Hepatocyte (in vitro differentiated cells): ENCODE data around the gene MTMR3. TPM values are rescaled to one million over a fixed set of nuclear protein-coding genes. Genes with fewer than 3 reads are reported as not detected.

ENCODE experiments used
- DNase-seq: peaks from one replicate; pipeline ENCODE4 v3.0.0-alpha.2; 2016; ENCODE audit warnings: low spot score
- H2AFZ ChIP-seq: fragments of 200-600 bp; sonication (generic); 2 replicates; pipeline ENCODE4 v1.6.0; 2016; ENCODE audit warnings: antibody characterized with exemption, mild to moderate bottlenecking
- H3K27ac ChIP-seq: fragments of 200-600 bp; sonication (generic); 2 replicates; pipeline ENCODE4 v1.5.1; 2016; ENCODE audit warnings: mild to moderate bottlenecking
- H3K27me3 ChIP-seq: fragments of 200-600 bp; sonication (generic); 2 replicates; pipeline ENCODE4 v1.6.1; 2016
- H3K36me3 ChIP-seq: fragments of 200-600 bp; sonication (generic); replicated peaks from 2 replicates; pipeline ENCODE4 v1.5.1; 2016; ENCODE audit warnings: low read depth; ENCODE audit not compliant: insufficient read depth
- H3K4me1 ChIP-seq: fragments of 200-600 bp; sonication (generic); 2 replicates; pipeline ENCODE4 v1.5.1; 2016; ENCODE audit warnings: mild to moderate bottlenecking, moderate library complexity; ENCODE audit not compliant: insufficient read depth
- H3K4me2 ChIP-seq: fragments of 200-600 bp; sonication (generic); 2 replicates; pipeline ENCODE4 v1.6.0; 2016
- H3K4me3 ChIP-seq: fragments of 200-600 bp; sonication (generic); 2 replicates; pipeline ENCODE4 v1.5.1; 2016; ENCODE audit warnings: mild to moderate bottlenecking
- H3K79me2 ChIP-seq: fragments of 200-600 bp; sonication (generic); 2 replicates; pipeline ENCODE4 v1.6.0; 2017; ENCODE audit warnings: mild to moderate bottlenecking
- H3K9me2 ChIP-seq: fragments of 200-600 bp; sonication (generic); replicated peaks from 2 replicates; pipeline ENCODE4 v1.6.0; 2017; ENCODE audit warnings: mild to moderate bottlenecking; ENCODE audit not compliant: insufficient read depth
- H3K9me3 ChIP-seq: fragments of 200-600 bp; sonication (generic); 2 replicates; pipeline ENCODE4 v1.5.1; 2016; ENCODE audit warnings: low read depth, mild to moderate bottlenecking
- H4K20me1 ChIP-seq: fragments of 200-600 bp; sonication (generic); 2 replicates; pipeline ENCODE4 v1.6.0; 2016; ENCODE audit warnings: mild to moderate bottlenecking; ENCODE audit not compliant: insufficient read depth, poor library complexity, severe bottlenecking
- EZH2 ChIP-seq: fragments of 200-600 bp; sonication (generic); IDR thresholded peaks from 2 replicates; pipeline ENCODE4 v1.6.1; 2016; ENCODE audit warnings: antibody characterized with exemption, mild to moderate bottlenecking, borderline replicate concordance
- EZH2phosphoT487 ChIP-seq: fragments of 200-600 bp; sonication (generic); IDR thresholded peaks from one replicate; pipeline ENCODE4 v1.6.1; 2018; ENCODE audit warnings: antibody characterized with exemption, mild to moderate bottlenecking, low read depth, moderate library complexity; ENCODE audit not compliant: unreplicated experiment, severe bottlenecking
- WGBS: methylation state at CpG from one replicate; pipeline ENCODE4 v1.1.6; 2016; ENCODE audit warnings: low lambda C conversion rate; ENCODE audit errors: missing lambda C conversion rate; 5-methylcytosine and 5-hydroxymethylcytosine counted together
- polyA plus RNA-seq: library from polyadenylated mRNA; unstranded; fragments of >200 nt; fragmentation: Nextera tagmentation; extraction: Ambion mirVana; gene quantifications from 2 replicates; pipeline ENCODE4 v1.2.1, GENCODE V29; 2016
- total RNA-seq: library from RNA; depleted of rRNA; stranded (reverse); fragments of >200 nt; gene quantifications from 2 replicates; pipeline ENCODE4 v1.2.3, GENCODE V29; 2014
- TF ChIP-seq, protein P1 (sequence below): fragments of 200-600 bp; sonication (generic); IDR thresholded peaks from 2 replicates; pipeline ENCODE4 v1.5.1; 2016; ENCODE audit warnings: antibody characterized with exemption, mild to moderate bottlenecking; ENCODE audit not compliant: poor library complexity

Gene MTMR3
- total and polyA plus RNA-seq, 2 experiments from 2014 or later: 16.2 to 42.7 TPM

DNA sequence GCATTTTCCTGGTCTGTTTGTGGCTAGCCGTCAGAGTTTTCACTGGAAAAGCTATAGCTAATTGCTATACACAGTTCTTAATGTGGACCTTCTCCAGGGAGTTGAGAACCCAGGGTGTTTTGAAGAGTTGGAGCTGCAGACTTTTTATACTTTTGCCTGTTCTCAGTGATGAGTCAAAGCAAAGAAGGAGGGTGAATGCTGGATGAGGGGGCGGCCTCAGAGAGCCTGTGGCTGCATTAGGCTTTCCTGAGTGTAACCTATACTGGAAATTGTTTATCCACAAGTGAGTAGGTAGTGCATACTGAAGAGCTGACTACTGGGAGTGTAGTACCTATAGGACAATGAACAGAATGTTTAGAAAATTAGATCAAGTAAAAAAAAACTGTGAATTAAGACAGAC lies 117.6 kb downstream of the MTMR3 start:
- WGBS: 77% methylated on average over 2 of the region's 2 CpGs
- H3K9me2 ChIP-seq: no peaks in the 10 kb centered on the region
- no peak for DNase-seq
- H4K20me1 ChIP-seq: no peaks in the 10 kb centered on the region
- no peaks in the 10 kb centered on the region for H3K79me2 ChIP-seq
- H3K27ac ChIP-seq: no peak overlapping the region
- H3K27me3 ChIP-seq: no peaks in the 10 kb centered on the region
- no peaks in the 10 kb centered on the region for H3K9me3 ChIP-seq
- H3K4me3 ChIP-seq: no peak overlapping the region
- TF ChIP-seq, protein P1, sequence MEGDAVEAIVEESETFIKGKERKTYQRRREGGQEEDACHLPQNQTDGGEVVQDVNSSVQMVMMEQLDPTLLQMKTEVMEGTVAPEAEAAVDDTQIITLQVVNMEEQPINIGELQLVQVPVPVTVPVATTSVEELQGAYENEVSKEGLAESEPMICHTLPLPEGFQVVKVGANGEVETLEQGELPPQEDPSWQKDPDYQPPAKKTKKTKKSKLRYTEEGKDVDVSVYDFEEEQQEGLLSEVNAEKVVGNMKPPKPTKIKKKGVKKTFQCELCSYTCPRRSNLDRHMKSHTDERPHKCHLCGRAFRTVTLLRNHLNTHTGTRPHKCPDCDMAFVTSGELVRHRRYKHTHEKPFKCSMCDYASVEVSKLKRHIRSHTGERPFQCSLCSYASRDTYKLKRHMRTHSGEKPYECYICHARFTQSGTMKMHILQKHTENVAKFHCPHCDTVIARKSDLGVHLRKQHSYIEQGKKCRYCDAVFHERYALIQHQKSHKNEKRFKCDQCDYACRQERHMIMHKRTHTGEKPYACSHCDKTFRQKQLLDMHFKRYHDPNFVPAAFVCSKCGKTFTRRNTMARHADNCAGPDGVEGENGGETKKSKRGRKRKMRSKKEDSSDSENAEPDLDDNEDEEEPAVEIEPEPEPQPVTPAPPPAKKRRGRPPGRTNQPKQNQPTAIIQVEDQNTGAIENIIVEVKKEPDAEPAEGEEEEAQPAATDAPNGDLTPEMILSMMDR: no peak
- no peak for TF ChIP-seq EZH2
- peaks cover 3% of the 10 kb centered on the region for H3K4me1 ChIP-seq
- H3K4me2 ChIP-seq: no peak overlapping the region
- H2AFZ ChIP-seq: no peak overlapping the region
- peaks cover 3% of the 10 kb centered on the region for H3K36me3 ChIP-seq

DNA sequence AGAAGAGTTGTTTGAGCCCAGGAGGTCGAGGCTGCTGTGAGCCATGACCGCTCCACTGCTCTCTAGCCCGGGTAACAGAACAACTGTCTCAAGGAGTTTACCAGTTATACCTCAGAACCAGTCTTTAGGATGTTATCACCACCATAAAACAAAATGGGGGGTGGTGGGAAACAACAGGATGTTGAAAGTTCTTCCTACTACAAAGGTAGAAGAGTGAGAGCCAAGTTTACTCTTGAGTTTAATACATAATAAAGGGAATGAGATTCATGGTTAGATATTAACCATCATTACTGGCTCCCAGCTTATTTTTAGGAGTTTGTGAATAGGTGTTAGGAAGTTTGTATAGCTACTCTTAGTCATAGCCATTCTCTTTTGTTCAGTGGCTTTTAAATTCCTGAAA lies 118.5 kb downstream of the MTMR3 start:
- no peak overlapping the region for H3K4me2 ChIP-seq
- H3K27me3 ChIP-seq: no peaks in the 10 kb centered on the region
- H3K79me2 ChIP-seq: peaks cover 5% of the 10 kb centered on the region
- no peaks in the 10 kb centered on the region for H3K4me1 ChIP-seq
- H3K36me3 ChIP-seq: peaks cover 3% of the 10 kb centered on the region
- H2AFZ ChIP-seq: no peak overlapping the region
- H3K4me3 ChIP-seq: no peak overlapping the region
- TF ChIP-seq, protein P1: no peak
- 88% methylated on average over 3 of the region's 3 CpGs for WGBS
- H3K9me3 ChIP-seq: no peaks in the 10 kb centered on the region
- H3K27ac ChIP-seq: no peak overlapping the region
- H3K9me2 ChIP-seq: no peaks in the 10 kb centered on the region
- H4K20me1 ChIP-seq: peaks cover 4% of the 10 kb centered on the region
- no peak for DNase-seq

DNA sequence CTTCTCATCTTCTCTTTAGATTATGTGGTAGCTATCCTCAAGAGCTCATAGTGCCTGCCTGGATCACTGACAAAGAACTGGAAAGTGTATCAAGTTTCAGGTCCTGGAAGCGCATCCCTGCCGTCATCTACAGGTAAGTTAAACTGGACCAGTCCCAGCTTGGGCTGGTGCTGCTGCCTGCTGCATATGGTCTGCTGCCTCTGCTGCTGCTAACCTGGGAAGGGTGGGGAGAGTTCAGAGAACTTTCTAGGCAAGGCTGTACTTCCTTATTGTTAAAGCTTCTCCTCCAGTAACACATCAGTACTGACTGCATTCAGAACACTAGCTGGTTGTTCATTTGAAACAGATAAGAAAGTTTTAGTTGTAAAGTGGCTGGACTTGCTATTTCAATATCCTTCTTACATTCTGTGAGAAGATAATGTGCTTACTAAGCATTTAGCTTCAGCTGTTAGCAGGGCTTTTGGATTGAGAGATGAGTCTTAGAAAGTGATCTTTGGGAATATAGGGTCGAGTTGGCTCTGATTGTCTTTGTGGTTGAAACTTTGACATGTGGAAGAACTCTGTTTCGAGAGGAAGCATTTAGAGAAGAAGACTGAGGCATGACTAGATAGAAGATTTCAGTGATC lies 120.0 kb downstream of the MTMR3 start:
- peaks cover 3% of the 10 kb centered on the region for H3K36me3 ChIP-seq
- H3K4me1 ChIP-seq: no peaks in the 10 kb centered on the region
- DNase-seq: no peak
- H3K4me2 ChIP-seq: no peak overlapping the region
- no peaks in the 10 kb centered on the region for H3K27me3 ChIP-seq
- H3K9me2 ChIP-seq: no peaks in the 10 kb centered on the region
- no peak overlapping the region for H3K27ac ChIP-seq
- WGBS: 87% methylated on average over 4 of the region's 4 CpGs
- H3K4me3 ChIP-seq: no peak overlapping the region
- peaks cover 4% of the 10 kb centered on the region for H4K20me1 ChIP-seq
- TF ChIP-seq EZH2 (no peak), EZH2phosphoT487 (no peak)
- TF ChIP-seq, protein P1: no peak
- H2AFZ ChIP-seq: no peak overlapping the region
- no peaks in the 10 kb centered on the region for H3K9me3 ChIP-seq
- H3K79me2 ChIP-seq: peaks cover 5% of the 10 kb centered on the region

DNA sequence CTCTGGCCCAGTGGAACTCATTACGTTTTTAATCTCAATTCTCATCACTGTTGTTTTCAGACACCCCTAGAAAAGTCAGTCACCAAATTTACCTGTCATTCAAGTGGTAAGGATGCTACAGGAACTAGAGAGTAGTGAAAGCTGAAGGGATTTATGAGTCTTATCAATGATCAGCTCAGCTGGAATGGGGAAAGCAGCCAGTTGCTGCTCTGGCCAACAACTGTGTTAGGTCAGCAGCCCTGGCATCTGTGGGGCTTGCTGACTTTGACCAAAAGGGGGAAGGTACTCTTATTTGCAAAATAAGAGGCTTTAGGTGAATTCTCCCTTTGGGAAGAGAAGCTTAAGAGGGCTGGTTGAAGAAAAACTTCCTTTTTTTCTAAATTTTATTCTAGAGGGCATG lies 121.1 kb downstream of the MTMR3 start:
- whole genome bisulfite sequencing: 73% methylated on average over 1 of the region's 1 CpG
- Histone ChIP-seq H3K27ac (no peak overlapping the region), H3K9me2 (no peaks in the 10 kb centered on the region), H3K27me3 (no peaks in the 10 kb centered on the region), H3K79me2 (peaks cover 5% of the 10 kb centered on the region), H3K4me2 (no peak overlapping the region), H2AFZ (no peak overlapping the region), H3K9me3 (no peaks in the 10 kb centered on the region), H3K4me1 (no peaks in the 10 kb centered on the region), H4K20me1 (peaks cover 4% of the 10 kb centered on the region), H3K4me3 (no peak overlapping the region), H3K36me3 (peaks cover 3% of the 10 kb centered on the region)
- TF ChIP-seq, protein P1: no peak
- TF ChIP-seq EZH2: no peak
- TF ChIP-seq EZH2phosphoT487: no peak
- DNase-seq: no peak
